ENCODE results near the gene SCARF2. TPM values are rescaled to one million over a fixed set of nuclear protein-coding genes. Genes with fewer than 3 reads are reported as not detected.

The SCARF2 gene
- total RNA-seq, 1 experiment from 2014 or later: 2.7 TPM

DNA sequence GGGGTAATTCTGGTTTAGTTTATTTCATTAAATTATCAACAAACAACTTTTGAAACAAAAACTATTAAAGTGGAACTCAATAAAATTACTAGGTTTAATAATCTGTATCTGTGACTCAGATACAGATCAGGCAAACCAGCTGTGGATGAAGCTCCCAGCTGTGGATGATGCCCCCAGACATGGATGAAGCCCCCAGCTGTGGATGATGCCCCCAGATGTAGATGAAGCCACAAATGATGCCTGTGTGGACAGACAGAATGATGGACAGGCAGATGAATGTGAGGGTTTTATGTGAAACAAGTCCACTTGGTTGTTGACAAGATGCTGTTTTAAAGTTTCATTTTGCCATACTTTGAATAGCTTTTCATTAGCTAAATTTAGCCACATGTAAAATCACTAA is 49.4 kb downstream of the SCARF2 start:
- H3K4me3 ChIP-seq (ENCODE audit: low read length): no peak overlapping the region
- H3K9ac ChIP-seq (ENCODE audit: low read length): no peak overlapping the region
- H3K36me3 ChIP-seq (ENCODE audit: low read depth, low read length): no peaks in the 10 kb centered on the region
- H3K27me3 ChIP-seq (ENCODE audit: low read length): no peaks in the 10 kb centered on the region
- intact Hi-C loops (cut with micrococcal nuclease): no loop called here
- TF ChIP-seq EZH2phosphoT487 (IDR thresholded peaks at IDR 0.05; ENCODE audit: borderline replicate concordance, low read length) (no peak), EZH2 (IDR thresholded peaks at IDR 0.05; ENCODE audit: low read length, unreplicated experiment) (no peak)
- TF ChIP-seq, protein P1, sequence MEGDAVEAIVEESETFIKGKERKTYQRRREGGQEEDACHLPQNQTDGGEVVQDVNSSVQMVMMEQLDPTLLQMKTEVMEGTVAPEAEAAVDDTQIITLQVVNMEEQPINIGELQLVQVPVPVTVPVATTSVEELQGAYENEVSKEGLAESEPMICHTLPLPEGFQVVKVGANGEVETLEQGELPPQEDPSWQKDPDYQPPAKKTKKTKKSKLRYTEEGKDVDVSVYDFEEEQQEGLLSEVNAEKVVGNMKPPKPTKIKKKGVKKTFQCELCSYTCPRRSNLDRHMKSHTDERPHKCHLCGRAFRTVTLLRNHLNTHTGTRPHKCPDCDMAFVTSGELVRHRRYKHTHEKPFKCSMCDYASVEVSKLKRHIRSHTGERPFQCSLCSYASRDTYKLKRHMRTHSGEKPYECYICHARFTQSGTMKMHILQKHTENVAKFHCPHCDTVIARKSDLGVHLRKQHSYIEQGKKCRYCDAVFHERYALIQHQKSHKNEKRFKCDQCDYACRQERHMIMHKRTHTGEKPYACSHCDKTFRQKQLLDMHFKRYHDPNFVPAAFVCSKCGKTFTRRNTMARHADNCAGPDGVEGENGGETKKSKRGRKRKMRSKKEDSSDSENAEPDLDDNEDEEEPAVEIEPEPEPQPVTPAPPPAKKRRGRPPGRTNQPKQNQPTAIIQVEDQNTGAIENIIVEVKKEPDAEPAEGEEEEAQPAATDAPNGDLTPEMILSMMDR (conservative IDR thresholded peaks at IDR 0.05; ENCODE audit: low read depth, low read length): no peak
- H3F3A ChIP-seq (ENCODE audit: low read length, unreplicated experiment): no peaks in the 10 kb centered on the region
- H3K4me1 ChIP-seq (ENCODE audit: insufficient read depth, low read length): no peaks in the 10 kb centered on the region
- no peak for ATAC-seq
- no peaks in the 10 kb centered on the region for H3K79me2 ChIP-seq (ENCODE audit: low read length)
- no peaks in the 10 kb centered on the region for H4K20me1 ChIP-seq (ENCODE audit: low read length)
- DNase-seq: no peak
- H3K9me3 ChIP-seq (ENCODE audit: low read length): no peaks in the 10 kb centered on the region
- H3K4me2 ChIP-seq (ENCODE audit: low read length): no peak overlapping the region
- no peak overlapping the region for H2AFZ ChIP-seq (ENCODE audit: low read length)
- CTCF ChIA-PET: no interaction called here
- H3K27ac ChIP-seq (ENCODE audit: low read length): no peak overlapping the region
- BruUV-seq (replicated peaks): no TSS peak
- H3K9me2 ChIP-seq (replicated peaks; ENCODE audit: low read length): no peaks in the 10 kb centered on the region
- POLR2A ChIA-PET (ENCODE audit: unreplicated experiment): no interaction called here

DNA sequence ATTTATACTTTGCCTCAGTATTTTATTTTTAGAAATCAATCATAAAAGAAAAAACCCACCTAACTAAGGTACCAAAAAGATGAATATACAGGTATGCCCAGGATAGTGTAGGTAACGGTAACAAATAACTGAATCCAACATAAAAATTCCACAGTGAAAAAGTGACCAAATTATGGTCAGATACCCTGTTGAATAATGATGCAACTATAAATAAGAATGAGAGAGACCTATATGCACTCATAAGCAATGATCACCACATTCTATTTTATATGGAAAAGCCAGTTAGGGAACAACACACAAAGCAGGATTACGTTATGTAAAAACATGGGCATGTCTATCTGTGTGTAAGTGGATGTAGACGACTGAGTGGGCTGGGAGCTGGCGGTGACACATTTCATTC is 50.7 kb downstream of the SCARF2 start:
- no peaks in the 10 kb centered on the region for H3K79me2 ChIP-seq (ENCODE audit: low read length)
- ChIA-PET POLR2A (ENCODE audit: unreplicated experiment) (no interaction called here), CTCF (no interaction called here)
- no peak overlapping the region for H3K27ac ChIP-seq (ENCODE audit: low read length)
- no peak overlapping the region for H3K4me2 ChIP-seq (ENCODE audit: low read length)
- DNase-seq: no peak
- no peak for ATAC-seq
- no peak overlapping the region for H3K9ac ChIP-seq (ENCODE audit: low read length)
- no peaks in the 10 kb centered on the region for H4K20me1 ChIP-seq (ENCODE audit: low read length)
- intact Hi-C loops (cut with micrococcal nuclease): no loop called here
- no peaks in the 10 kb centered on the region for H3K27me3 ChIP-seq (ENCODE audit: low read length)
- no TSS peak for BruUV-seq (replicated peaks)
- no peaks in the 10 kb centered on the region for H3K4me1 ChIP-seq (ENCODE audit: insufficient read depth, low read length)
- no peaks in the 10 kb centered on the region for H3F3A ChIP-seq (ENCODE audit: low read length, unreplicated experiment)
- no peak overlapping the region for H2AFZ ChIP-seq (ENCODE audit: low read length)
- H3K36me3 ChIP-seq (ENCODE audit: low read depth, low read length): no peaks in the 10 kb centered on the region
- no peak overlapping the region for H3K4me3 ChIP-seq (ENCODE audit: low read length)
- TF ChIP-seq, protein P1 (conservative IDR thresholded peaks at IDR 0.05; ENCODE audit: low read depth, low read length): no peak
- no peak for TF ChIP-seq EZH2 (IDR thresholded peaks at IDR 0.05; ENCODE audit: low read length, unreplicated experiment)
- no peak for TF ChIP-seq EZH2phosphoT487 (IDR thresholded peaks at IDR 0.05; ENCODE audit: borderline replicate concordance, low read length)
- no peaks in the 10 kb centered on the region for H3K9me2 ChIP-seq (replicated peaks; ENCODE audit: low read length)
- H3K9me3 ChIP-seq (ENCODE audit: low read length): no peaks in the 10 kb centered on the region

DNA sequence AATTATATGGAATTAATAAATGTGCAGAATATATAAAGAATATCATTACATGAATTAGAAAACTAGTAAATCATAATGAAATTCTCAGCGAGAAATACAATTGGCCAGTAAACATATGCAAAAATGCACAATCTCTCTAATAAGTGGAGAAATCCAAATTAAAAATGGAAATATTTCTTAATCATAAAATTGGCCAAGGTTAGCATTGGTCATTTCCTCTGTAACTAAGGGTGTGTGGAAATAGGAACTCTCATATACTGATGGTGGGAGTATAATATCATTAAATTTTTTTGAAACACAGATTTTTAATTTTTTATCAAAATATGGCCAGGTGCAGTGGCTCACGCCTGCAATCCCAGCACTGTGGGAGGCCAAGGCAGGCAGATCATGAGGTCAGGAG is 51.3 kb downstream of the SCARF2 start:
- BruUV-seq (replicated peaks): no TSS peak
- intact Hi-C loops (cut with micrococcal nuclease): no loop called here
- no peaks in the 10 kb centered on the region for H3F3A ChIP-seq (ENCODE audit: low read length, unreplicated experiment)

More for the DNA sequence above, 51.3 kb downstream of the SCARF2 start:
- Histone ChIP-seq H3K27me3 (ENCODE audit: low read length) (no peaks in the 10 kb centered on the region), H3K36me3 (ENCODE audit: low read depth, low read length) (no peaks in the 10 kb centered on the region), H3K4me1 (ENCODE audit: insufficient read depth, low read length) (no peaks in the 10 kb centered on the region), H3K9me3 (ENCODE audit: low read length) (no peaks in the 10 kb centered on the region), H3K79me2 (ENCODE audit: low read length) (no peaks in the 10 kb centered on the region), H4K20me1 (ENCODE audit: low read length) (no peaks in the 10 kb centered on the region), H2AFZ (ENCODE audit: low read length) (no peak overlapping the region), H3K4me2 (ENCODE audit: low read length) (no peak overlapping the region), H3K27ac (ENCODE audit: low read length) (no peak overlapping the region), H3K4me3 (ENCODE audit: low read length) (no peak overlapping the region), H3K9ac (ENCODE audit: low read length) (no peak overlapping the region), H3K9me2 (replicated peaks; ENCODE audit: low read length) (no peaks in the 10 kb centered on the region)
- ATAC-seq: no peak
- ChIA-PET POLR2A (ENCODE audit: unreplicated experiment) (no interaction called here), CTCF (no interaction called here)
- TF ChIP-seq EZH2phosphoT487 (IDR thresholded peaks at IDR 0.05; ENCODE audit: borderline replicate concordance, low read length) (no peak), EZH2 (IDR thresholded peaks at IDR 0.05; ENCODE audit: low read length, unreplicated experiment) (no peak)
- TF ChIP-seq, protein P1 (conservative IDR thresholded peaks at IDR 0.05; ENCODE audit: low read depth, low read length): no peak
- no peak for DNase-seq

All from PC-3 (cell line).